Liver (tissue), 3 donors: ENCODE measurements around the gene LMX1B.

Source experiments
- EGR1 ChIP-seq, 2 donors: IDR thresholded peaks; 2 replicates each; pipeline ENCODE4 v1.6.1; 2016 to 2018; ENCODE audit warnings: antibody characterized with exemption in 2 of 2, low read depth in 2 of 2
- FOXA1 ChIP-seq: IDR thresholded peaks from 2 replicates; pipeline ENCODE4 v1.6.1; 2016; ENCODE audit warnings: antibody characterized with exemption
- GABPA ChIP-seq, 2 donors: IDR thresholded peaks in 1 of 2; conservative IDR thresholded peaks in 1 of 2; 2 replicates each; pipeline ENCODE4 v1.6.1; 2016; ENCODE audit warnings: antibody characterized with exemption in 2 of 2, mild to moderate bottlenecking in 1 of 2, moderate library complexity in 1 of 2
- HNF4A ChIP-seq, 2 donors: conservative IDR thresholded peaks; 2 replicates each; pipeline ENCODE4 v1.6.1; 2016; ENCODE audit warnings: antibody characterized with exemption in 2 of 2, mild to moderate bottlenecking in 2 of 2
- HNF4G ChIP-seq: IDR thresholded peaks from 2 replicates; pipeline ENCODE4 v1.6.1; 2016; ENCODE audit warnings: antibody characterized with exemption
- JUND ChIP-seq, 2 donors: IDR thresholded peaks; 2 replicates each; pipeline ENCODE4 v1.6.1; 2016; ENCODE audit warnings: antibody characterized with exemption in 2 of 2
- SP1 ChIP-seq: IDR thresholded peaks from 2 replicates; pipeline ENCODE4 v1.6.1; 2018; ENCODE audit warnings: antibody characterized with exemption, mild to moderate bottlenecking
- TAF1 ChIP-seq: conservative IDR thresholded peaks from 2 replicates; pipeline ENCODE4 v1.6.1; 2016; ENCODE audit warnings: antibody characterized with exemption, mild to moderate bottlenecking
- YY1 ChIP-seq: IDR thresholded peaks from 2 replicates; pipeline ENCODE4 v1.6.1; 2016; ENCODE audit warnings: antibody characterized with exemption, mild to moderate bottlenecking
- TF ChIP-seq, protein P1 (sequence below): fragments of 150-350 bp; IDR thresholded peaks from 2 replicates; pipeline ENCODE4 v1.5.1; 2017; ENCODE audit warnings: improper control_type of control experiment, low read depth, low read length; ENCODE audit not compliant: missing input control
- TF ChIP-seq, protein P2 (sequence below): IDR thresholded peaks from 2 replicates; pipeline ENCODE4 v1.6.1; 2016; ENCODE audit warnings: antibody characterized with exemption
- TF ChIP-seq, protein P3 (sequence below): IDR thresholded peaks from 2 replicates; pipeline ENCODE4 v1.6.1; 2016; ENCODE audit warnings: antibody characterized with exemption
- donor health status: healthy.
- donor health status: healthy.

DNA sequence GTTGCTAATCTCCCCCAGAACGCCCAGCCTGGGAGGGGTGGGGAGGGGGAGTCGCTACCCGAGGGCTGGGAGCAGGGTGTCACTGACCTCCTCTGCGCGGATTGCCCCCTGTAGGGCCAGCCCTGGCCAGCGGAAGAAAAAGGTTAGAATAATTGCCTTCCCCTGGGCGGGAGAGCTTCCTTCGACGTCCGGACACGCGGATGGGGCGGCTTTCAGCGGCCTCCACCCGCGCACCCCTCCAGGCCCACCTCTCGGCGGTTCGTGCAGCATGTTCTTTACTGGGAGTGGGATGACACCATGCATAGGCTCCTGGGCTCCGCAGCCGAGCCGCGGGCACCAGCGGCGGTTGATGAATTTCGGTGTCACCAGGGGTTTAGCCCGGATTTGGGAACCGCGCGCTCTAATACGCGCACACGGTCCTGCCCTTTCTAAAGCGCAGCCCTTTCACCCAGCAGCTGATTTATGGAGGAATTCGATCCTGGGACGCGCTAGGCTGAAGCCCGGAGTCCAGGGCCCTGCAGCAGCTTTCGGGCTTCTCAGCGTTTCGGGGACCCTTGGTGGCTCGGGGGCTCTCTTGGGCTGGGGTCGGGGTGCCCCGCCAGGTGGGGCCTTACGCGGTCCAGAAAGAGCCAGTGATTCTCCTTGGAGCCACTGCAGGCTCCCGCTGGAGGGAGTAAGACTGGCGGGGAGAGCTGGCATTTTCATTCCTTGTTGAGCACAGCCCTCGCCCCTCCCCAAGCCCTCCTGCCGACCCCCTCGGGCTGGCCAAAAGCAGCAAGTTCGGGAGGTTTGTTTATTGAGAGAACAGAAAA lies 10.1 kb downstream of the LMX1B start:
- TF ChIP-seq, protein P1, sequence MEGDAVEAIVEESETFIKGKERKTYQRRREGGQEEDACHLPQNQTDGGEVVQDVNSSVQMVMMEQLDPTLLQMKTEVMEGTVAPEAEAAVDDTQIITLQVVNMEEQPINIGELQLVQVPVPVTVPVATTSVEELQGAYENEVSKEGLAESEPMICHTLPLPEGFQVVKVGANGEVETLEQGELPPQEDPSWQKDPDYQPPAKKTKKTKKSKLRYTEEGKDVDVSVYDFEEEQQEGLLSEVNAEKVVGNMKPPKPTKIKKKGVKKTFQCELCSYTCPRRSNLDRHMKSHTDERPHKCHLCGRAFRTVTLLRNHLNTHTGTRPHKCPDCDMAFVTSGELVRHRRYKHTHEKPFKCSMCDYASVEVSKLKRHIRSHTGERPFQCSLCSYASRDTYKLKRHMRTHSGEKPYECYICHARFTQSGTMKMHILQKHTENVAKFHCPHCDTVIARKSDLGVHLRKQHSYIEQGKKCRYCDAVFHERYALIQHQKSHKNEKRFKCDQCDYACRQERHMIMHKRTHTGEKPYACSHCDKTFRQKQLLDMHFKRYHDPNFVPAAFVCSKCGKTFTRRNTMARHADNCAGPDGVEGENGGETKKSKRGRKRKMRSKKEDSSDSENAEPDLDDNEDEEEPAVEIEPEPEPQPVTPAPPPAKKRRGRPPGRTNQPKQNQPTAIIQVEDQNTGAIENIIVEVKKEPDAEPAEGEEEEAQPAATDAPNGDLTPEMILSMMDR: no peak
- no peak for TF ChIP-seq FOXA1
- TF ChIP-seq GABPA (IDR thresholded peaks at IDR 0.05 in 1 of 2, conservative IDR thresholded peaks at IDR 0.05 in 1 of 2): no peak
- TF ChIP-seq EGR1 (IDR thresholded peaks at IDR 0.05; ENCODE audit: low read depth in 2 of 2): no peak
- TF ChIP-seq SP1: no peak
- TF ChIP-seq, protein P2, sequence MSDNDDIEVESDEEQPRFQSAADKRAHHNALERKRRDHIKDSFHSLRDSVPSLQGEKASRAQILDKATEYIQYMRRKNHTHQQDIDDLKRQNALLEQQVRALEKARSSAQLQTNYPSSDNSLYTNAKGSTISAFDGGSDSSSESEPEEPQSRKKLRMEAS: no peak
- no peak for TF ChIP-seq TAF1
- no peak for TF ChIP-seq YY1
- no peak for TF ChIP-seq HNF4A (conservative IDR thresholded peaks at IDR 0.05)
- no peak for TF ChIP-seq HNF4G
- no peak for TF ChIP-seq JUND (IDR thresholded peaks at IDR 0.05)
- TF ChIP-seq, protein P3, sequence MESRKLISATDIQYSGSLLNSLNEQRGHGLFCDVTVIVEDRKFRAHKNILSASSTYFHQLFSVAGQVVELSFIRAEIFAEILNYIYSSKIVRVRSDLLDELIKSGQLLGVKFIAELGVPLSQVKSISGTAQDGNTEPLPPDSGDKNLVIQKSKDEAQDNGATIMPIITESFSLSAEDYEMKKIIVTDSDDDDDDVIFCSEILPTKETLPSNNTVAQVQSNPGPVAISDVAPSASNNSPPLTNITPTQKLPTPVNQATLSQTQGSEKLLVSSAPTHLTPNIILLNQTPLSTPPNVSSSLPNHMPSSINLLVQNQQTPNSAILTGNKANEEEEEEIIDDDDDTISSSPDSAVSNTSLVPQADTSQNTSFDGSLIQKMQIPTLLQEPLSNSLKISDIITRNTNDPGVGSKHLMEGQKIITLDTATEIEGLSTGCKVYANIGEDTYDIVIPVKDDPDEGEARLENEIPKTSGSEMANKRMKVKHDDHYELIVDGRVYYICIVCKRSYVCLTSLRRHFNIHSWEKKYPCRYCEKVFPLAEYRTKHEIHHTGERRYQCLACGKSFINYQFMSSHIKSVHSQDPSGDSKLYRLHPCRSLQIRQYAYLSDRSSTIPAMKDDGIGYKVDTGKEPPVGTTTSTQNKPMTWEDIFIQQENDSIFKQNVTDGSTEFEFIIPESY: no peak
